Stimulated activated CD4-positive, alpha-beta T cell treated with anti-CD3 and anti-CD28 coated beads, Interleukin-15, amount 100 ng/mL, for 24 hours (primary cell): ENCODE data around the gene MINK1.

Experiments
- DNase-seq: peaks from one replicate; pipeline ENCODE4 v3.0.0-alpha.2; 2020

The MINK1 gene

DNA sequence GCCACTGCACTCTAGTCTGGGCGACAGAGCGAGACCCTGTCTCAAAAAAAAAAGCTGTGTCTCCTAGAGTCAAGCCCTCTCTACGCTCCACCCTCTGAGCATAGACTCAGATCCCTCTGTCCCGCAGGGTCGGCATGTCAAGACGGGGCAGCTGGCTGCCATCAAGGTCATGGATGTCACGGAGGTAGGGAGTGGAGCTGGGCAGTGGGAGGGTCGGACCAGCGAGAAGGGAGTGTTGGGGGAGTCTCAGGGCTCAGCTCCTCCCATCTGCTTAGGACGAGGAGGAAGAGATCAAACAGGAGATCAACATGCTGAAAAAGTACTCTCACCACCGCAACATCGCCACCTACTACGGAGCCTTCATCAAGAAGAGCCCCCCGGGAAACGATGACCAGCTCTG is 47.7 kb downstream of the MINK1 start:
- no peak for DNase-seq

DNA sequence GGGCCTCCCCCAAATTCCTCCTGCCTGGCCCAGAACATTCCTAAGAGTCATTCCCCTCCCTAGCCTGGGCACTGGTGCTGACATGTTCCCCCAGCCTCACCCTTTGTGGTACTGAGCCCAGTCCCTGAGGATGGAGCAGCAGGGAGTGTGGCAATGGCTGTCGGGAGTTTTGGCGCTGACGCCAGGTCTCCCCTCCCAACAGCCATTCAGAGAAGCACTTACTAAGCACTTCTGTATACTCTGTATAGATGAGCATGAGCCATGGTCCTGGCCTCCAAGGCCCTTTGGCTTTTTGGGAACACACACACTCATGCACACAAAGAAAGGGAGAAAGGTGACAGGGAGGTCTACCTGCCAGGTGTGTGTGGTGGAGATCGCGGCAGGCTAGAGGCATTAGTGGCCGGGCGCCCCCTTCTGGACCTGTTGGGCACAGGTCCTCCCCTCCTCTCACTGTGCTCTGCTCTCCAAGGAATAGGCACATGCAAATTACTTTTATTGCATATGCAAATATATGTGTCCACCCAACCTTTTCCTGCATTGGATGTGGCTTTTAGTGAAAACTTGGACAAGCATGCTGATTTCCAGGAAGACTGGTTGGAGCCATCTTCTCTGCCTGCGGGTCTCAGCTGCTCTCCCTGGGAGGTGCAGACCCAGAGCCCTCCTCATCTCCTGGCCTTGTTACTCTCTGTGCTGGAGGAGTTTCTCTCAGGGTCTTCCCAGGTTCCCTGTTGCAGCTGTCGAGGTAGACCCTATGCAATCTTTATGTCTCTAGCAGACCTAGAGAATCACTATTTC is 48.8 kb downstream of the MINK1 start:
- DNase-seq = peak; percentile 71

DNA sequence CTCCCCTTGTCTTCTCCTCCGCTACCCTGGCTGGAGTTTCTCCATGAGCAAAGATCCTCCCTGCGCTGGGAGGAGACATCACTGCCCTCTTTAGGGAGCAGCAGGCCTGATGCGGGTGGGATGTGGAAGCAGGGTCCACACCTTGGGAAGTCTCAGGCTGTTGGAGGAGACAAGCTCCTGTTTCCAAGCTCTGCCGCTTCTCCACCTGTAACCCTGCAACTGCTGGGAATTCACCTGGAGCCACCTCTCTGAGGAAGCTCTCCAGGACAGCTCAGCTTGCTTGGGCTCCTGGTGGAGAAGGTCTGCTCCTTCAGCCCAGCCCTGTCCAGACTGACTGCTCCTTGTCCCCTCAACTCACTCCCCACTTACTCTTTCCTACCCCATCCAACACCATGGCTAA is 51.3 kb downstream of the MINK1 start:
- DNase-seq = no peak

DNA sequence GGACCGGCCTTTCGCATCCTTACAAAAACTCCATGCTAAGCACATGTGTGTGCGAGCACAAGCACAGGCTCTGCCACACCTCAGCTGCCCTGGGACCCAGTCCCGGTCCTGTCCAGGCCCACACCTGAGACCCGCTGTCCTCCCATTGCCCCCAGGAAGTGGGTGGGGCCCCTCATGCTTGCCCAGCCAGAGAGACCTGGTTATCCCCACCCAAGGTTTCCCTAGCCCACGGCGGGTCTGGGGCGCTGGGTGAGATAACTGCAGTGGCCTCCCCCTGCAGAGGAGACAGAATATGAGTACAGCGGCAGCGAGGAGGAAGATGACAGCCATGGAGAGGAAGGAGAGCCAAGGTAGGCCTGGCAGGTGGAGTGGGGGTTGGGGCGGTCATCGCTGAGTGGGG is 53.7 kb downstream of the MINK1 start:
- DNase-seq = no peak

DNA sequence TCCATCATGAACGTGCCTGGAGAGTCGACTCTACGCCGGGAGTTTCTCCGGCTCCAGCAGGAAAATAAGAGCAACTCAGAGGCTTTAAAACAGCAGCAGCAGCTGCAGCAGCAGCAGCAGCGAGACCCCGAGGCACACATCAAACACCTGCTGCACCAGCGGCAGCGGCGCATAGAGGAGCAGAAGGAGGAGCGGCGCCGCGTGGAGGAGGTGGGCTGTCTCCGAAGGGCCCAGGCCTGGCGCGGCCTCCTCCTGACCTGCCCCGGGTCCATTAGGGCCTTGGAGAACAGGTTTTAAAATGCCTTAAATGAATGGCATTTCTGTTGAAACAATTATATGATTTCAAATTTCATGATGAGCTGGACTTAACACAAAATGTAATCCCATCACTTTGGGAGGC is 54.4 kb downstream of the MINK1 start:
- no peak for DNase-seq

DNA sequence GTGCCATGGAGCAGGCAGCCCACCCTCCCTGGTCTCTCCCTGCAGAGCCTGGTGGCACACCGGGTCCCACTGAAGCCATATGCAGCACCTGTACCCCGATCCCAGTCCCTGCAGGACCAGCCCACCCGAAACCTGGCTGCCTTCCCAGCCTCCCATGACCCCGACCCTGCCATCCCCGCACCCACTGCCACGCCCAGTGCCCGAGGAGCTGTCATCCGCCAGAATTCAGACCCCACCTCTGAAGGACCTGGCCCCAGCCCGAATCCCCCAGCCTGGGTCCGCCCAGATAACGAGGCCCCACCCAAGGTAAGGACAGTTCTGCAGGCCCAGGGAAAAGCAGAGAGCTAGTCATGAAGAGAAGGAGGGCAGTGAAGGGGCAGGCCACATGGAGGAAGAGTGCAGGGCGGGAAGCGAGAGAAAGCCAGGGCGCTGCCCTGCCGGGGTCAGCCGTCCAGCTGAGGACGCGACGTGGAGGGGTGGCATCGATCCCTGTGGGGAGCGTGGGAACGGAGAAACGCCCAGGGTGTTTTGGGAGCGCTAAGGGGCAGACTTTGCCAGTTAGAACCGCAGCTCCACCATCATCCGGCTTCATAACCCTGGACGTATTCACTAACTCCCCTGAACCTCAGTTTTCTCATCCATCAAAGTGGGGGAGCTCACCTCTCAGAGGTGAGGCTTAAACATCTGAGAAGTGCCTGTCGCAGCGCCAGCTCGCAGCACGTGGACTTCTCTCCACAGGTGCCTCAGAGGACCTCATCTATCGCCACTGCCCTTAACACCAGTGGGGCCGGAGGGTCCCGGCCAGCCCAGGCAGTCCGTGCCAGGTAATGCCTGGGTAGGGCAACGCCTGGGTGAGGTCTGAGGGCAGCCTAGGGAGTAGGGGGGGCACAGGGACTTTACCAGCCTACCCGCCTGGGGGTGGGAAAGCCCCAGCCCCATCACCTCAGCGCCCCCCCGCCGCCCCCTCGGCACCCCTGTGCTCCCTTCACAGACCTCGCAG is 58.6 kb downstream of the MINK1 start:
- DNase-seq = no peak

DNA sequence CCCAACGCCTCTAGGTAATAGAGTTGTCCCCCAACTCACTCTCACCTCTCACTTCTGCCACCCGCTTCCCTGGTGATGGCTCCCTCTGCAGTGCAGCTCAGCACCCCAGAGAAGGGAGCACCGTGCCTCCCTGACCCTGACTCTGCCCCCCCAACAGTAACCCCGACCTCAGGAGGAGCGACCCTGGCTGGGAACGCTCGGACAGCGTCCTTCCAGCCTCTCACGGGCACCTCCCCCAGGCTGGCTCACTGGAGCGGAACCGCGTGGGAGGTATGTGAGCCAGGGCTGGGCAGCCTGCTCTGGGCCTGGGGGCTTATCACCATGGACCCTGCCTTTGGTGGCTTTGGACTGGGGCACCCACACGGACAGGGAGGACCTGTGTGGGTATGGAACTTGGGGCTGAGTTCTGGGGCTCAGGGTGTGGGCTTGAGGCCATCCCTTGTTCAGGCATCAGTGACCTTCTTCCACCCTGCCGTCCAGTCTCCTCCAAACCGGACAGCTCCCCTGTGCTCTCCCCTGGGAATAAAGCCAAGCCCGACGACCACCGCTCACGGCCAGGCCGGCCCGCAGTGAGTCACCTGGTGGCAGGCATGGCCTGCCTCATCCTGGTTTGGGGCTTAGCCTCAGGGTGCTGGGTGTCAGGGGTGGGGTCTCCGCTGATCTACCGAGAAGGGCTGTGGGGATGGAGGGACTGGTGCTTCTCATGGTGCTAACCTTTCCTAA is 59.5 kb downstream of the MINK1 start:
- DNase-seq = no peak

DNA sequence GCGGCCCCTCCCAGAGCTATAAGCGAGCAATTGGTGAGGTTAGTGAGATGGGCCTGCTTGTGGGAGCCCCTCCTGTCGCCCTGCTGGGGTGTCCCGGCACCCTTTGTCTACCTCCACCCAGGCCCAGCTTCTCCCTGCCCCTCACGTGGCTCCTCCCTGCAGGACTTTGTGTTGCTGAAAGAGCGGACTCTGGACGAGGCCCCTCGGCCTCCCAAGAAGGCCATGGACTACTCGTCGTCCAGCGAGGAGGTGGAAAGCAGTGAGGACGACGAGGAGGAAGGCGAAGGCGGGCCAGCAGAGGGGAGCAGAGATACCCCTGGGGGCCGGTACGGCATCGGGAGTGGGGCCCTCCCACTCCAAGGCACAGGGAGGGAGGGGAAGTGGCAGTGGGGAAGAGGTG is 60.1 kb downstream of the MINK1 start:
- DNase-seq = no peak

DNA sequence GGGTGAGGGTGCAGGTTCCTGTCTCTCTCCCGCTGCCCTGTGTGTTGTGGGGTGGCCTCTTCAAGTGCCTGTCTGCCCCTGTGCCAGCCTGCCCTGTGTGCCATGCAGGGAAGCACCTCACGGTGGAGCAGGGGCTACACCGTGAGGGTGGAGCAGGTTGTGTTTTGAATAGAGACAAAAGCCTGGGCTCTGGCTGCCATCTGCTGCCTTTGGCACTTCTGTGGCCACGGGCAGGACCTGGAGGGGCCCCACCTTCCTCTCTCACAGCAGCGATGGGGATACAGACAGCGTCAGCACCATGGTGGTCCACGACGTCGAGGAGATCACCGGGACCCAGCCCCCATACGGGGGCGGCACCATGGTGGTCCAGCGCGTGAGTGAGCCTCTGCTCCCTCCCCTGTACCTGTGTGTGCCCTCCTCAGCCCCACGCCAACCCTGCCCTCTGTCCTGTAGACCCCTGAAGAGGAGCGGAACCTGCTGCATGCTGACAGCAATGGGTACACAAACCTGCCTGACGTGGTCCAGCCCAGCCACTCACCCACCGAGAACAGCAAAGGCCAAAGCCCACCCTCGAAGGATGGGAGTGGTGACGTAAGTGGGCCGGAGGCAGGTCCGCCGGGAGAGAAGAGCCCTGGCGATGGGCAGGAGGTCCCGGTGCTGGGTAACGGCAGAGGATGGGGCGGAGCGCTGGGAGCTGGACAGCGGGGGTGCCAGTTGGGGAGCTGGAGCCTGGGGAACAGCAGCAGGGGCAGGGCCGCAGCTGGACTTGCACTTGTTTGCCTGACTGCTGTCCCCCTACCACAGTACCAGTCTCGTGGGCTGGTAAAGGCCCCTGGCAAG is 60.8 kb downstream of the MINK1 start:
- DNase-seq = no peak

DNA sequence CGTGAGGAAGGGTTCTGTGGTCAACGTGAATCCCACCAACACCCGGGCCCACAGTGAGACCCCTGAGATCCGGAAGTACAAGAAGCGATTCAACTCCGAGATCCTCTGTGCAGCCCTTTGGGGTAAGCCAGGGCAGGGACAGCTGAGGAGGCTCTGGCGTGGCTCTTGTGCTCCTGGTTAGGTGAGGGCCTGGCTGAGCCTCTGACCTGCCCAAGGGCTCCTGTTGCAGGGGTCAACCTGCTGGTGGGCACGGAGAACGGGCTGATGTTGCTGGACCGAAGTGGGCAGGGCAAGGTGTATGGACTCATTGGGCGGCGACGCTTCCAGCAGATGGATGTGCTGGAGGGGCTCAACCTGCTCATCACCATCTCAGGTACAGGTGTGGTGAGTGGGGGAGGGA is 62.0 kb downstream of the MINK1 start:
- DNase-seq = no peak

DNA sequence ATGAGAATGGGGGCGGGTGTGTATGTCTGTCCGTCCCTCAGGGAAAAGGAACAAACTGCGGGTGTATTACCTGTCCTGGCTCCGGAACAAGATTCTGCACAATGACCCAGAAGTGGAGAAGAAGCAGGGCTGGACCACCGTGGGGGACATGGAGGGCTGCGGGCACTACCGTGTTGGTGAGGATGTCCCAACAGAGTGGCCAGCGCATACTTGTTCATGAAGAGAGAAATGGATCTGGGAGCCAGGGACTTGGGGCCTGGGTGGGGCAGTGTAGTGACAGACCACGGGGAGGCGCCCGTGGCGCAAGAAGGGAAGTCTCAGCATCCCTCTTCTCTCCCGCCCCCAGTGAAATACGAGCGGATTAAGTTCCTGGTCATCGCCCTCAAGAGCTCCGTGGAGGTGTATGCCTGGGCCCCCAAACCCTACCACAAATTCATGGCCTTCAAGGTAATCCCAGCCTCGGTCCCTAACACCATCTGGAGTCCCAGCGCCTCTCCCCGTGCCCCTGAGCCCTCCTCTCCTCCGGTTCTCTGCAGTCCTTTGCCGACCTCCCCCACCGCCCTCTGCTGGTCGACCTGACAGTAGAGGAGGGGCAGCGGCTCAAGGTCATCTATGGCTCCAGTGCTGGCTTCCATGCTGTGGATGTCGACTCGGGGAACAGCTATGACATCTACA is 62.7 kb downstream of the MINK1 start:
- no peak for DNase-seq

DNA sequence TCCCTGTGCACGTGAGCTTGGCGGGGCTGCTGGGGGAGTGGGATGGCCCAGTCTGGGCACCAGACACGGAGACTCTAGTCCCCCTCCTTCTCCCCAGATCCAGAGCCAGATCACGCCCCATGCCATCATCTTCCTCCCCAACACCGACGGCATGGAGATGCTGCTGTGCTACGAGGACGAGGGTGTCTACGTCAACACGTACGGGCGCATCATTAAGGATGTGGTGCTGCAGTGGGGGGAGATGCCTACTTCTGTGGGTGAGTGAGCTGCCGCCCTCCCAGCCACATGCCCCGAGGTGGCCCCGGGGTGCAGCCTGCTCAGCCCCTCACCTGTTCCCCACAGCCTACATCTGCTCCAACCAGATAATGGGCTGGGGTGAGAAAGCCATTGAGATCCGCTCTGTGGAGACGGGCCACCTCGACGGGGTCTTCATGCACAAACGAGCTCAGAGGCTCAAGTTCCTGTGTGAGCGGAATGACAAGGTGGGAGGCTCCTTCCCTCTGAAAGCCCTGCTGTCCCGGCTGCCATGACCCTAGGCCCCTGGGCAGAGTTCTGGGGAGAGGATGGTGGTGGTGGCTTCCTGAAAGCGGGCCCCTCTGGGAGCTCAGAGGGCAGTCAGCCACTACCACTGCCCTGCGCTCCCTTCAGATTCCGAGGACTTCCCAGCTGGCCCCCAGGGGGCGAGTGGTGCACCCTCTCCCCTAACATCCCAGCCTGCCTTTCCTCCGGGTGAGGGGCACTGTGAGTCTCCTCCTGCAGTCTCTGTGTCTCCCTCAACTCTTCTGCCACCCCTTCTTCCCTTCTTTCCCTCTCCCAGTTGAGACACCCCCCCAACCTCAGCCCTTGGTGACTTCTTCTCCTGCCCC is 63.4 kb downstream of the MINK1 start:
- no peak for DNase-seq

DNA sequence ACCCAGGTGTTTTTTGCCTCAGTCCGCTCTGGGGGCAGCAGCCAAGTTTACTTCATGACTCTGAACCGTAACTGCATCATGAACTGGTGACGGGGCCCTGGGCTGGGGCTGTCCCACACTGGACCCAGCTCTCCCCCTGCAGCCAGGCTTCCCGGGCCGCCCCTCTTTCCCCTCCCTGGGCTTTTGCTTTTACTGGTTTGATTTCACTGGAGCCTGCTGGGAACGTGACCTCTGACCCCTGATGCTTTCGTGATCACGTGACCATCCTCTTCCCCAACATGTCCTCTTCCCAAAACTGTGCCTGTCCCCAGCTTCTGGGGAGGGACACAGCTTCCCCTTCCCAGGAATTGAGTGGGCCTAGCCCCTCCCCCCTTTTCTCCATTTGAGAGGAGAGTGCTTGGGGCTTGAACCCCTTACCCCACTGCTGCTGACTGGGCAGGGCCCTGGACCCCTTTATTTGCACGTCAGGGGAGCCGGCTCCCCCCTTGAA is 64.1 kb downstream of the MINK1 start:
- DNase-seq = no peak

DNA sequence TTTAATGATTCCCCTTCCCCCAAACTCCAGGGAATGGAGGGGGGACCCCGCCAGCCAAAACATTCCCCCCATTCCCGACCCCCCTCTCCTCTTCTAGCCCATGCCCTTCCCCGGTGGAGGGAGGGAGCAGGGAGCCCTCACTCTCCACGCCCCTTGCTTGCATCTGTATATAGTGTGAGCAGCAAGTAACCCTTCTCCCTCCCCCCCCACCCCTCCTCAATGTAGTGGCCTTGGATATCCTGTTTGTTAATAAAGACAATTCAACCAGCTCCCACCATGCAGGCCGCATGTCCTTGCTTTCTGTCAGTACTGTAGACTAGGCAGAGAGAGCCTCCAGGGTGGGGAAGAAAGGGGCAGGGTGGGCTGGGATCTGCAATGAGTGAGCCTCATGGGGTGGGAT is 64.6 kb downstream of the MINK1 start:
- DNase-seq = no peak

DNA sequence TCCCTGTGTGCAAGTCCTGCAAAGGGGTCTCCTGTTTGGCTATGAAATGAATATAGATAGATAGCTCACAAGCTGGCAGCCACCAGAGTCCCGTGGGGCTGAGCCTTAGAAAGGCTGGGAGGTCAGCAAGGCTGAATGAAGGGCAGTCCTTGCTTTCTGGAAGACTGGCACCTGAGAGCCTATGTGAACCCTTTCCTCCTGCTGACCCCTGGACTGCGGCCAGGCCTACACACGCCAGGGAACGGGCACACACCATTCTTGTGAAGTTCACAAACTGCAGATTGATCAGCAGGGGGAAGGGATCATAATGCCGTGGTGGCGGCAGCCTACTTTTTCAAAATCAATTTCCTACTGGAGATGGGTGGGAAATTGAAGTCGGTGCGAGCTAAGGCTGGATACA is 65.2 kb downstream of the MINK1 start:
- DNase-seq = no peak

DNA sequence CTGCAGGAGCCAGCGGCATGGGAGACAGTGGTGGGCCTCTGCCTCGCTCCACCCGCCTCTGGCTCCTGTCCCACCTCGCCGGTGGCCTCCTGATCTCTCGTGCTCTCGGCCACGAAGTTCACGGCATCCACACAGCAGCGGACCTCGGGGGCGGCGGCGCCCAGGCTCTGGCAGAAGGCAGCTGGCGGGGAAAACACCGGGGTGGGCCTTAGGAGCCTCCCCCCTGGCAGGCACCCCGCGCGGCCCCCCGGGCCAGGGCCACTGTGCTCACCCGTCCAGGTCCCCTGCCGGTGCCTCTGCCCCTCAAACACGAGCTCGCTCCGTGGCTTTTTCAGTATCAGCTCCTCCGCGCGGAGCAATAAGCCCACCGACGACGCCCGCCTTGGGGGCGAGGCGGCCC is 65.8 kb downstream of the MINK1 start:
- no peak for DNase-seq

DNA sequence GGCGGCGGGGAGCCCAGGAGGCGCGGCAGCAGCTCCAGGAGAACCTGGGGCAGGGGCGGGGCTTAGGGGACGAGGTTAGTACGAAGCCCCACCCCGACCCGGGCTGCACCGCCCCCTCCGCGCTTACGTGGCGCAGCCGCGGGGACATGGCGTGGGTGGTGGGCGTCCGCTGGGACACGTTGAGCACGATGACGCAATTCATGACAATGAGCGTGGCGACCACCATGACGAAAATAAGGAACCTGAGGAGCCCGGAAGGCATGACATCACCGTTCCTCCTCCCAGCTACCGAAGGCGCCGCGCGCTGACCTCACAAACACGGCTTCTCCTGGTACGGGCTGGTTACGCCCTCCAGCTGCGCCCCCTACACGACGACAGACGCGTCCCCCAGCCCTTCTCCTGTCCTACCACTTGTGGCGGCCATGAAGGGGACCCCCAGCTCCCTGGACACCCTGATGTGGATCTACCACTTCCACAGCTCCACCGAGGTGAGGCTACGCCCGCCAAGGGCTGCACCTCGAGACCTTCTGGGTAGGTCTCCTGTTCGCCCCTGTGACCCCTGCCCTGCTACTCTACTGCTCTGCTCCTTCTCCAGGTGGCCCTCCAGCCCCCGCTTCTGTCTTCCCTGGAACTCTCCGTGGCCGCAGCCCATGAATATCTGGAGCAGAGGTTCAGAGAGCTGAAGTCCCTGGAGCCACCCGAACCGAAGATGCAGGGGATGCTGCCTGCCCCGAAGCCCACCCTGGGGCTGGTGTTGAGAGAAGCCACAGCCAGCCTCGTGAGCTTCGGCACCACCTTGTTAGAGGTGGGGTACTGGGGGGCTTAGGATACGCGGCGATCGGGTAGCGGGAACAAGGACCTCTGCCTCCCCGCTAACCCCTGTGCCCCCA is 66.4 kb downstream of the MINK1 start, which contains the start of gene C17orf107:
C17orf107 (plus strand) TSS at position 196 of the 890 bp plus-strand sequence; CDS start at position 423, 227 bp downstream.
- peak; percentile 96 for DNase-seq

DNA sequence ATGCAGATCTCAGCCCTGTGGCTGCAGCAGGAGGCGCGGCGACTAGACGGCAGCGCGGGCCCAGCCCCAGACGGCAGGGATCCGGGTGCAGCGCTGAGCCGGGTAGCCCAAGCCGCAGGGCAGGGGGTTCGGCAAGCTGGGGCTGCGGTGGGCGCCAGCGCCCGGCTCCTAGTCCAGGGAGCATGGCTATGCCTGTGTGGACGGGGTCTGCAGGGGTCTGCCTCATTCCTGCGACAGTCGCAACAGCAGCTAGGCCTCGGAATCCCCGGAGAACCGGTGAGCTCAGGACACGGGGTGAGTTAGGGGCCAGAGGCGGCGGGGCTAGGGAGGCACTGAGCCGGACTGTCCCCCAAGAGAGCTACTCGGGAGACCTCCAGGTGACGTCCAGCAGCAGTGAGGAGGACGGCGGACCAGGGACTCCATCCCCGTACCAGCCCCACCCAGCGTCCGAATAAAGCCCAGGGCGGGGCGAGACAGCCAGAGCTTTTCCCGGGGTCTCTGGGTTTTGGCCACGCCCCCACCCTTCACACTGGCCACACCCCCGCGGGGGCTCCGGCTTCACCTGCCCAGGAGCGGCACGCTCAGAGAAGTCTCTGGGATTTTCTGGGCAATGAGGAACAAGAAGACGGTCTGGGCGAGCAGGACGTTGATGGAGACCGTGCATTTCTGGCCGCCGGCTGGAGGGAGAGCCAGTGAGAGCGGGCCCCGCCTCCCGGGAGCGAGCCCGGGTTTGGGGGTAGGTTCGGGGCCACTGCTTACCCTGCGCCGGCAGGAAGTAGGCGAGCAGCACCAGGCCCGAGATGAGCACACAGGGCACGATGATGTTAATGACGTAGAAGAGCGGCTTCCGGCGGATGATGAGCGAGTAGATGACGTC is 67.3 kb downstream of the MINK1 start:
- DNase-seq = peak; percentile 49
